HK-2 (cell line): ENCODE data around the gene VPREB3.
"Not testable (repeated sequence)": the region's sequence is repeated elsewhere in the genome, so short reads cannot be mapped to it uniquely, and the experiment has no call there.

Experiments
- DNase-seq: peaks from one replicate; pipeline ENCODE4 v3.0.0-alpha.2; 2018; ENCODE audit not compliant: unreplicated experiment

Gene VPREB3

GRCh38 chr22:23742505-23743264 is 11.5 kb downstream of the VPREB3 start:
- DNase-seq: no peak

GRCh38 chr22:23737696-23738095 is 16.5 kb downstream of the VPREB3 start:
- no peak for DNase-seq

- not testable (repeated sequence) for DNase-seq
Observed at GRCh38 chr22:23728108-23728507, 26.1 kb downstream of the VPREB3 start.

GRCh38 chr22:23722724-23723123 is 31.5 kb downstream of the VPREB3 start:
- DNase-seq: no peak

GRCh38 chr22:23722160-23722559 is 32.1 kb downstream of the VPREB3 start:
- no peak for DNase-seq

- DNase-seq: no peak
Observed at GRCh38 chr22:23720855-23721254, 33.4 kb downstream of the VPREB3 start.

GRCh38 chr22:23718371-23719165 is 35.7 kb downstream of the VPREB3 start:
- no peak for DNase-seq

GRCh38 chr22:23716811-23717801 is 37.1 kb downstream of the VPREB3 start:
- peak; percentile 77 for DNase-seq

GRCh38 chr22:23715806-23716375 is 38.3 kb downstream of the VPREB3 start:
- no peak for DNase-seq

- no peak for DNase-seq
Observed at GRCh38 chr22:23714596-23715578, 39.3 kb downstream of the VPREB3 start.

GRCh38 chr22:23713696-23714595 is 40.3 kb downstream of the VPREB3 start:
- no peak for DNase-seq

GRCh38 chr22:23712256-23712655 is 42.0 kb downstream of the VPREB3 start:
- no peak for DNase-seq

- no peak for DNase-seq
Observed at GRCh38 chr22:23709107-23709506, 45.1 kb downstream of the VPREB3 start.

GRCh38 chr22:23708270-23708669 is 46.0 kb downstream of the VPREB3 start:
- no peak for DNase-seq

GRCh38 chr22:23705358-23705757 is 48.9 kb downstream of the VPREB3 start:
- no peak for DNase-seq

- DNase-seq: no peak
Observed at GRCh38 chr22:23704829-23705228, 49.4 kb downstream of the VPREB3 start.

- DNase-seq: no peak
Observed at GRCh38 chr22:23704062-23704461, 50.2 kb downstream of the VPREB3 start.
